Right renal pelvis (tissue), 4 donors: ENCODE measurements around the gene RHOBTB1. TPM values are rescaled to one million over a fixed set of nuclear protein-coding genes. Genes with fewer than 3 reads are reported as not detected.

Experiments used
- DNase-seq, 4 donors: peaks; one replicate each; pipeline ENCODE4 v3.0.0-alpha.2; 2013; ENCODE audit warnings: low read depth in 4 of 4, low spot score in 3 of 4, missing footprints in 1 of 4
- polyA plus RNA-seq, 4 donors: library from polyadenylated mRNA; unstranded; fragments of 120-200 nt; gene quantifications; one replicate each; pipeline ENCODE4 v1.2.1, GENCODE V29; 2013; ENCODE audit not compliant: insufficient read length in 4 of 4

The RHOBTB1 gene
- polyA plus RNA-seq, 4 donors = 69.5 to 88.3 (median 79.2) TPM

- DNase-seq = no peak
Measured at GRCh38 chr10:60965696-60966095, 21.7 kb upstream of the RHOBTB1 start.

DNA sequence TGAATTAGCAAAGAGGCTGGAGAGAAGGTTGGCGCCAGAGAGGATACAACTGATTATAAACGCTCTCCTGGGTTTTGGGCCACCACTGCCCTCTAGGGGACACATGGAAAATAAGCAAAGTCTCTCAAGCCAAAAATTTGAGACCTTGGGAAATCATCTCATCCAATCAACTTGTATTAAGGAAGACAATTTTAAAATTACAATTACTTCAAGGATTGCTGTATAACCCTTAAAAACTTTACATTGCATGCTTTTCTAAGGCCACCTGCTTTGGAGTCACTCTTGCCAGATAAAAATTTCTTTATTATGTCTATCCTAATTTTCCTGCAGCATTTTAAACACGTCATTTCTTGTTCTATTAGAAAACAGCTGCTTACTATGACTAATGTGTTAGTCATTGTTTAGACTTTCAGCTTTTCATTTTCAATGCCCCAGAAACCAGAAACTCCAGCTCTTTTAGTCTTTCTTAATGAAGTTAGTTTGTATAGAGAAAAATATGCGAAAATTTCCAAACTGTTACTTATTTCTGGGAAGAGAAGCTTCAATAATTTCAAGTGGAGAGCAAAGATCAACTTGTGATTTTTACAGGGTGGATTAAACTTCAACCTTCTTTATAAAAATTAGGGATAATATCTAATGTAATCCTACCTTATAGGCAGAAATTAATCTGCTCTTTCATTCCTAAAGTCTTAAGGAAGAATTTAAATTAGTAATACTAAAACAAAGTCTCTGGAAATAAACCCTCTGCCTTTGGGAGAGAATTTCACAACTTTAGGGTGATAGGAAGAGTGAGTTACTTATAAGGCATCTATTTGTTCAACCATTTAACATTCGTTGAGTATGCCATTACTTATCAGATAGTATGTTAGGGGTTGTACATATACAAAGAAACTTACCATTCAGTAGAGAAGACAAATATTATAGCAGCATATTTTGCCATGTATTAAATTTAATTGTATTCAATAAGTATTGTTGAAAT lies 20.6 kb upstream of the RHOBTB1 start:
- peak; percentile 54 to 69 (median 64) for DNase-seq

DNA sequence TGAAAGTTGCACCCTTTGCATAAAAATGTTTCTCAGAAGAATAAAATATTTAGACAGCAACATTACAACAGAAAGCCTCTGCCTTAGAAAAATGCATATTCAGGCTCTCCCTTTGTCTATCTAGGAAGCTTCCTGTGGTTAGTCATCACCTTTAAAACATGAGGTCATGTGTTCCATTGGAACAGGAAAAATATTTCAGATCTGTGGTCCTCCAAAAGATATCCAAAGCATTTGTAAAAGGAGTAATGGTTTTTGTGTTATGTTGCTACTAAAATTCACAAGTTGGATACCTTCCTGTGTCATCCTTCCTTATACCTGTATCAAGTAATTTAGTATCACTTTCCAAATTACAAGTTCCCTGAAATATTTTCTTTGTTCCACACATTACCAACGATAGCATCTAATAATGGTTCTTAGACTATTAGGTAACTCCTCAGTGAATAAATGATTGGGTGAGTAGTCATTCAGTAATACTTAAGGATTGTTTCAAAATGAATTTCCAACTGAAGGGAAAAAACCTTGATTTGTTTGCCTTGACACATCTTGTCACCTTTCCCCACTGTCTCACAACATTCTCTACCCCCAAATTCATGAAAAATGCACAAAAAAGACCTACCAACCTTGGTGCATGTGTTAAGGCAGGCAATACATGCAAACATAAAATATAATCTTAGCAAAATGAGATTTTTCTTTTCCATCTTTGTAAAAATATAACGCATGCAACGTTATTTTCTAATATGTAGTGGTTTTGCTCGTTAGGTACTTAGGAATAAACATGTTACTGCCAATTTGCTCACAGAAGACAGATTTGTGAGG lies 19.7 kb upstream of the RHOBTB1 start:
- DNase-seq = no peak

DNA sequence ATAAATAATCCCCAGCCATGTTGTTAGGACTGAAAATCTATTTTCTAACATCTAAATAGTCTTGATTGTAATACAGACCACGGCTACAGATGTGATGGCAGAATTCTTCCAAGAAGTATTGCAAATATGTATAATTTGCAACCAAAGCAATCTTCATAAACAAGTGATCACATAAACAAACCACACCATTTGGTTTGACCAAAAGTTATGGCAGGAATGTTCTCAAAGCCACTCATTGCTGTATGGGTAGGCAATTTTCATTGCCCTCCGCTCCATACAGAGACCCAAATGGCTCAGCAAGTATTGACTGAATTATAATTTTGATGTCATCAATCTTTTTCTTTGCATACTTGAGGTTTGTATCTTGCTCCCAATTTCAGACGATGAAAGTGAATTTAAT lies 19.0 kb upstream of the RHOBTB1 start:
- DNase-seq = no peak

DNA sequence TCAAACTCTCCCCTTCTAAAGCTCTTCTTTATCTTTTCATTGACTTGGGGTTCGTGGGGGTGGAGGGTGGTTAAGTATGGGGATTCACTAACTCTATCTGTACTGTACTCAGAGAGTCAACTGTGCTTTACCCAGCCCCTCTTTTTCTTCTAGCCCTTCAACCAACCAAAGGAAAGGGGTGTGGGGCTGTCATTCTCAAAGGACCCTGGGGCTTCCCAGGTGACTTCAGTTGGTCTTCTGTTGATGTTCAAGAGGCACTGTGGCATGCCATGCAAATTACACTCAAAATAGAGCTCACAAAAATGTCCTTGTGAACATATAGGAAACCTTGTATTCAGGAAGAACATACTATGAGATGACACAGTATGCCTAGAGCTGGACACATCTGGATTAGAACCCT lies 16.9 kb upstream of the RHOBTB1 start:
- DNase-seq = no peak

GRCh38 chr10:60960031-60960430 lies 16.0 kb upstream of the RHOBTB1 start:
- no peak for DNase-seq

DNA sequence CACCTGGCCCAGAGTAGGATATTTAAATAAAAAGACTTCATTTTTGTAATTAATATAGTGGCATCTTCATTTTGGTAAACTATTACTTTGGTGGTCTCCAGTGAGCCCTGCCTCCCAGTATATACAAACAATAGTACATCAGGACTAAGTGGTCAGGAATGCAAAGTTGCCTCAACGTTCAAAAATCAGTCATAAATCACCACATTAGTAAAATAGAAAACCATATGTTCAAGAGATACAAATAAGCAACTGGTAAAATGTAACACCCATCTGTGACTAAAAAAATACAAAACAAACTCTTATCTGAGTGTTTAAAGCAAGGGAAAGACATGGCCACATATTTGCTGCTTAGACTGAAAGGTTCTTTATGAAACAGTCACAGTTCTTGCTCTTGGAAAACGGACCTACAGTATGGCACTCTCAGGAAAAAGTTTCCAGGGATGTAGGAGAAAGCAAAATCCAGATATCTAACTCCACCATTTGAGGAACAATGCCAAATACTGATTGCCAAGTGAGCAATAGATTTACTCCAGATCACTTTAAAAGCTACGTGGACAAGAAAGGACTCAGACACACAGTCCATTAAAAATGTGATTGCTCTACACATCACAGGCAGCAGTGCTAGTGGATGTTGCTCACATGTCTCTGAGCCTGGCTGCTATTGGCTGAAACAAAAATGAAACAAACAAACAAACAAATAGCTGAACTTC lies 15.1 kb upstream of the RHOBTB1 start:
- DNase-seq = no peak

DNA sequence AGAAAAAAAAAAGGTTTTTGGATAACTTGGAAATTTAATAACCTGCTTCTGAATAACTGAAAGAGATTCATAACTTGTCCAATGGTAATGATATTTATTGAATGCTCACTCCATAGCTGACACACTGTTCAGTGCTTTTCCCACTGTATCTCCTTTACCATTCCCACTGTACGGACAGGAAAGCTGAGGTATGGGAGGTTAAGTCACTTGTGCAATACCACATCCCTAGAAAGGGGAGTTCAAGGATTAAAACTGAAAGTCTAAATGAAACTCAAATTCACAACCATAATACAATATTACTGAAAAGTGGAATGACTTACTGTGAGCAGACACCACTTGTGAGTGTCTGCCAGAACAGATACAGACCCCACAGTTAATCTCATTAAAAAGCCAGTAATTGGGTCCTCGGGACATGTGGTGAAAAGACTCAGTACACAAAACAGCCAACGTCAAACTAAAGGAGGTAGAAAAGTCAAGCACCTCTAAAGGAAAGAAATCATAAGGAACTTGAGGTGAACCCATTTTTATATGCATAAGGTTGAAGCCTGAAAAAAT lies 13.8 kb upstream of the RHOBTB1 start:
- no peak for DNase-seq

DNA sequence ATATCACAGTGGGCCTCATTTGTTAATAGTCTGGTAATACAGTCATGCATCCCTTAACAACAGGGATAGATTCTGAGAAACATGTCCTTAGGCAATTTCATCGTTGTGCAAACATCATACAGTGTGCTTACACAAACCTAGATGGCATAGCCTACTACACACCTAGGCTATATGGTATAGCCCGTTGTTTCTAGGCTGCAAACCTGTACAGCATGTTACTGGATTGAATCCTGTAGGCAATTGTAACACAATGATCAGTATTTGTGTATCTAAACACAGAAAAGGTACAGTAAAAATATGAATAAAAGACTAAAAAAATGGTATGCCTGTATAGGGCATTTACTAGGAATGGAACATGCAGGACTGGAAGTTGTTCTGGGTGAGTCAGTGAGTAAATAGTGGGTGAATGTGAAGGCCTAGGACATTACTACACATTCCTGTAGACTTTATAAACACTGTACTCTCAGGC lies 12.0 kb upstream of the RHOBTB1 start:
- DNase-seq = no peak

- no peak for DNase-seq
Measured at GRCh38 chr10:60955316-60955715, 11.3 kb upstream of the RHOBTB1 start.

- DNase-seq = no peak
Measured at GRCh38 chr10:60954035-60954434, 10.1 kb upstream of the RHOBTB1 start.

GRCh38 chr10:60953420-60953819 lies 9.4 kb upstream of the RHOBTB1 start:
- DNase-seq = no peak

DNA sequence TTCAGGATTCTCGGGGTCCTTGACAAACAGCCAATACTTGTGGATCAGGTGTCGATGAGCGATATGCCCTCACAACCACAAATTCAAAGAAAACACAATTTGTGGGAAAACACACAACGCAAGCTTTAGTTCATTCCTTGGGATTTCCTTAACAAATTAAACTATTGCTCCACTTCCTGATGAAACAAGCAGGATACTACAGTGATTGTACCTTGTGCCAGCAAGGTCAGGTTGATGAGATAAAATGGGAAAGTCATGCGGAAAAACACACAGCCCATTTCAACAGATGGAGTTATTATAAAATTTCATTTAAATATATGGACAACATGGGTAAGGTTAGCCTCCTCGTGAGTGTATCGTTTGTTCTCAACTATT lies 8.8 kb upstream of the RHOBTB1 start:
- no peak for DNase-seq

- no peak for DNase-seq
Measured at GRCh38 chr10:60952067-60952845, 8.3 kb upstream of the RHOBTB1 start.

DNA sequence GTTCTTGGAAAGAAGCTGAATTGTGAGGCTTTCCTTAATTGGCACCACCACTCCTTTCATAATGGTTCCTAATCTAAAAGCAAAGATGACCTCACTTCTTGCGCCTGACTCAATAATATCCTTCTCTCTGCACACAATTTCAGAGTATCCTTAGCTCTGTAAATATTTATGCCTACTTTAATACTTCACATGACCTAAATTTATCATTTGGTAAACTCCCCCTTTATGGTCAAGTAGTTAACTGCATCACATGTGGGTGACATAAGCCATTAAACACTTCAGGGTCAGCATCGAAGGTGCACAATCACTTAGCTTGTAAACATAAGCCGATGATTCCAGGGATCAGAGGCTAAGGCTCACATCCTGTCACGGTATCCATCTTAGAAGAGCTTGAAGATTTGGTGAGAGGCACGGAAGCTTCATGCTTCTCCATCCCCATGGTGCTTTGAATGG lies 7.3 kb upstream of the RHOBTB1 start:
- DNase-seq = no peak

- no peak for DNase-seq
Measured at GRCh38 chr10:60950300-60950699, 6.3 kb upstream of the RHOBTB1 start.

GRCh38 chr10:60948851-60949250 lies 4.9 kb upstream of the RHOBTB1 start:
- no peak for DNase-seq

DNA sequence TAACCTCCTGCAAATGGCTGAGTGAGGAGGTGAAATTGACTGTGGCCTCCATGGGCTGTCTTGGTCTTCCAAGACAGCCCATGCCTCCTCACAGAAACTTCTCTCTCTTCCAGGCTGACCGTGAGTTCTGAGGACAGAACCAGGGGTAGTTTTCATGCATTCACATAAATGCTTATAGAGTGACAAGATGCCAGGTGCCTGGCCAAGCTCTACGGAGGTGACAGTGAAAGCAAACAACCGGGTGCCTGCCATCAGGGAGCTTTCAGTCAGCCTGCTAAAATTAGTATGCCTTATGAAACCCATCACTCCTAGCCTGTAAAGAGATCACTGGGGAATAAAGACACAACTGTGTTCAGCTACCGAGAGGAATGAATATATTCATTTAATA lies 919 bp upstream of the RHOBTB1 start:
- no peak for DNase-seq

DNA sequence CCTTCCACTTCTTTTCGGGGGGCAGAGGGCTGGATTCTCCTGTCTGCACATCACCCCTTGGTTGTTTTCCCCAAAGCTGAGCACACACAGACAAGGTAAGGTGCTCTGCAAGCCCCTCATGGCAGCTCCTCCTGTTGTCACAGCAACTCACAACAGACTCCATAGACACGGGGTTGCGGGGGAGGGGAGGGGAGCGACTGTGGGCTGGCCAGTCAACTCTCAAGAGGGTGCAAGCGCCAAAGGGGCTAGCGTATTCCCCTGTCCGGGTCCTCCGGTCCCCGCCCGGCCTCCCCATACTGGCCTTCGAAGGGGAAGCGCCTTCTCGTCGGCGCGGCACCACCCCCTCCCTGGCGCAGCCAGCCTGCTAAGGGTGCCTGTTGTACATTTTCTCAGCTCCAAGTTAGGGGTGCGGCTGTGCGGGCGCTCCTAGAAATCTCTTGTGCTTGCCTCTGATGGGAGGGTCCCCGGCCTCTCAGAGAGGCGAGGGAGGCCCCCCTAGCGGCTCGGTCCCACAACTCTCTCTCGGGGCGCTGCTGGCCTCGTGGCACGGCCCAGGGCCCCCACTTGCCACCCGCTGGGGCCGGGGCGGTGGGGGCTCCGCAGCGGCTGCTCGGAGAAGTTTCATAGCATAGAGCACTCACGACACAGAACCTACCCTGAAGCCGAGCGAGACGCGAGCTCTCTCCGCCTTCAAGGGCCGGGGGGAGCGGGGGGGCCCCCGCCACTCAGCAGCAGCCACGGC lies 498 bp downstream of the RHOBTB1 start:
- DNase-seq = peak; percentile 65 to 75 (median 71)
